ENCODE data around the gene SMAD4.

- TF ChIP-seq POLR2A (IDR thresholded peaks at IDR 0.05) (no peak), CTCF (IDR thresholded peaks at IDR 0.05) (no peak)
Measured at GRCh38 chr18:51098513-51098912, 68.5 kb downstream of the SMAD4 start.
